Heart left ventricle (tissue), 16 donors: ENCODE data around the gene BIRC2. TPM values are rescaled to one million over a fixed set of nuclear protein-coding genes. Genes with fewer than 3 reads are reported as not detected.

Experiments
- ATAC-seq, 4 donors: fragments of 200-7000 bp; cut with Tn5 transposase; one replicate each; pipeline ENCODE4 v1.9.1; 2020 to 2022; ENCODE audit warnings: moderate library complexity in 4 of 4, mild to moderate bottlenecking in 3 of 4, moderate number of reproducible peaks in 1 of 4
- DNase-seq, 5 donors: peaks; one replicate each; pipeline ENCODE4 v3.0.0-alpha.2; 2020
- H3K27ac ChIP-seq, 12 donors: fragments of 200-600 bp; sonication (generic) in 4 of 12; one replicate each; pipeline versions ENCODE4 v1.5.0 to v1.8.0; 2016 to 2022; ENCODE audit warnings: mild to moderate bottlenecking in 2 of 12
- H3K27me3 ChIP-seq, 9 donors: fragments of 200-600 bp; sonication (generic) in 2 of 9; one replicate each; pipeline versions ENCODE4 v1.5.1 to v1.8.0; 2016 to 2022; ENCODE audit warnings: mild to moderate bottlenecking in 3 of 9
- H3K36me3 ChIP-seq, 9 donors: fragments of 200-600 bp; sonication (generic) in 2 of 9; one replicate each; pipeline versions ENCODE4 v1.5.0 to v1.8.0; 2018 to 2022; ENCODE audit warnings: mild to moderate bottlenecking in 2 of 9
- H3K4me1 ChIP-seq, 12 donors: fragments of 200-600 bp; sonication (generic) in 4 of 12; one replicate each; pipeline versions ENCODE4 v1.5.0 to v1.8.0; 2016 to 2022; ENCODE audit warnings: mild to moderate bottlenecking in 3 of 12
- H3K4me3 ChIP-seq, 12 donors: fragments of 200-600 bp; sonication (generic) in 4 of 12; one replicate each; pipeline versions ENCODE4 v1.5.0 to v1.8.0; 2017 to 2022; ENCODE audit warnings: mild to moderate bottlenecking in 9 of 12, moderate library complexity in 4 of 12
- H3K9me3 ChIP-seq, 12 donors: fragments of 200-600 bp; sonication (generic) in 4 of 12; one replicate each; pipeline versions ENCODE4 v1.5.0 to v1.8.0; 2016 to 2022; ENCODE audit warnings: mild to moderate bottlenecking in 1 of 12
- CTCF ChIP-seq, 12 donors: fragments of 200-600 bp; sonication (generic) in 4 of 12; IDR thresholded peaks; one replicate each; pipeline versions ENCODE4 v1.5.0 to v1.8.0; 2018 to 2022; ENCODE audit warnings: antibody characterized with exemption in 12 of 12, mild to moderate bottlenecking in 5 of 12
- POLR2A ChIP-seq, 2 donors: fragments of 450-650 bp; IDR thresholded peaks; one replicate each; pipeline ENCODE4 v1.6.1; 2017; ENCODE audit warnings: antibody characterized with exemption in 2 of 2, mild to moderate bottlenecking in 2 of 2, moderate library complexity in 2 of 2
- WGBS, 4 donors: extraction: QIAGEN DNeasy Blood & Tissue Kit in 2 of 4; methylation state at CpG; one replicate each; pipeline versions ENCODE4 v1.1.5 to v1.1.7; 2013 to 2018; 5-methylcytosine and 5-hydroxymethylcytosine counted together
- intact Hi-C, 10 donors: fragments of 100-400 bp; cut with DNase I; formaldehyde crosslinking; loops; one replicate each; pipeline versions ENCODE4 v1.11.1 to v1.14.2; 2022
- polyA plus RNA-seq, 2 donors: library from polyadenylated mRNA; stranded (reverse); fragments of 200-250 nt; gene quantifications; one replicate each; pipeline ENCODE4 v1.2.3, GENCODE V29; 2013
- total RNA-seq, 9 donors: library from RNA; depleted of rRNA in 2 of 9; stranded (reverse); fragments of >200 nt in 2 of 9; fragmentation: NEBNext Ultra II Directional in 3 of 9; extraction: Animal tissue kit (Norgen Biotek cat#: 25700) in 3 of 9; gene quantifications; one replicate each; pipeline versions ENCODE4 v1.1.0 to v1.2.4, GENCODE V29; 2016 to 2023
- donor health status: ischemic (EF 13 %, LVEDD 7.1; RV severe dilation, severe dysfunction).
- donor health status: healthy with polysubstance abuse.
- donor health status: DM: no; HTN: yes; CAD: no.
- donor health status: DM: no; HTN: no; CAD: no.
- donor health status: ischemic (EF 25% LVEDD 6.9; RV normal size, moderate dysfunction).
- donor health status: ischemic (EF 25% LVEDD 5.7; RV mildly dilated, moderate dysfunction).
- donor health status: healthy.
- donor health status: DM: yes; HTN: yes; CAD: no.
- donor health status: ischemic (EF 35%, LVEDD 5.7; RV mildly dilated, moderate dysfunction).
- donor health status: nonischemic (EF 11% LVEDD 7.7; RV severe dilation, severe dysfunction).
- donor health status: DM: yes; HTN: yes; CAD: no.
- donor health status: PGD.
- donor health status: ischemic (EF 29% LVEDD 5.4; RV normal size, mild dysfunction).
- donor health status: nonischemic (EF 23%, LVEDD 6.1; RV moderate dilation, normal function).

The BIRC2 gene
- total and polyA plus RNA-seq, 11 donors, result 17.9 to 39.9 (median 32.7) TPM

GRCh38 chr11:102422817-102423712 lies 76.1 kb downstream of the BIRC2 start:
- no peak overlapping the region for H3K27ac ChIP-seq
- WGBS, 4 donors, result 80 to 91% (median 88%) methylated on average over 4 of the region's 4 CpGs
- intact Hi-C loops, result no loop called here
- H3K4me1 ChIP-seq, result peaks cover 0 to 18% (median 4%) of the 10 kb centered on the region in 12 donors
- H3K36me3 ChIP-seq, result no peaks in the 10 kb centered on the region
- no peak for TF ChIP-seq CTCF (IDR thresholded peaks at IDR 0.05)
- no peak for TF ChIP-seq POLR2A (IDR thresholded peaks at IDR 0.05)
- peaks cover 0 to under 1% (median 0%) of the 10 kb centered on the region in 12 donors for H3K9me3 ChIP-seq
- H3K4me3 ChIP-seq, result no peak overlapping the region
- no peaks in the 10 kb centered on the region for H3K27me3 ChIP-seq
- DNase-seq (no peak), ATAC-seq (no peak)

- no peak for TF ChIP-seq CTCF (IDR thresholded peaks at IDR 0.05)
- no peak for TF ChIP-seq POLR2A (IDR thresholded peaks at IDR 0.05)
- H3K27me3 ChIP-seq, result no peaks in the 10 kb centered on the region
- intact Hi-C loops, result no loop called here
- H3K9me3 ChIP-seq, result no peaks in the 10 kb centered on the region
- no peaks in the 10 kb centered on the region for H3K36me3 ChIP-seq
- ATAC-seq (no peak), DNase-seq (no peak)
- H3K4me3 ChIP-seq, result no peak overlapping the region
- H3K4me1 ChIP-seq, result peaks cover 0 to 26% (median 6%) of the 10 kb centered on the region in 12 donors
- H3K27ac ChIP-seq, result no peak overlapping the region
- WGBS, 4 donors, result 92 to 95% (median 93%) methylated on average over 1 of the region's 1 CpG
Observed at GRCh38 chr11:102423936-102424335, 76.9 kb downstream of the BIRC2 start.

DNA sequence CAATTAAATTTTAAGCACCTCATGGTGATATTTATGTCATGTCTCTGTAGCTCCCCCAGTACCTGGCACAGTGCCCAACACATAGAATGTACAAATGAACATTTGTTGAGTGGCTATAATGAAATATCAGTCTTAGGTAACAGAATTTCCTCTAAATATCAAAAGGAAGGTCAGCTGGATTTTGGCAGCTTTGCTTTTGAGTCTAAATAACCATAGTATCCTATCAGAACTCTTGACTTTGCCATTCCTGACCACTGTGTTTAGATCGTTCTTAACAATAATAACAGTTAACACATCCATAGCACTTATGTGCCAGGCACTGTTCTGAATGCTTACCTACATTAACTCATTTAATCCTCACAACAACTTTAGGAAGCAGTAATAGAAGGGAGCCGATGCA lies 79.0 kb downstream of the BIRC2 start:
- WGBS, 4 donors, result 54 to 66% (median 62%) methylated on average over 2 of the region's 2 CpGs
- Histone ChIP-seq H3K36me3 (no peaks in the 10 kb centered on the region), H3K4me1 (peaks cover 0 to 47% (median 19%) of the 10 kb centered on the region in 12 donors), H3K9me3 (no peaks in the 10 kb centered on the region), H3K27ac (no peak overlapping the region), H3K27me3 (no peaks in the 10 kb centered on the region), H3K4me3 (no peak overlapping the region)
- intact Hi-C loops, result no loop called here
- ATAC-seq (no peak), DNase-seq (no peak)
- TF ChIP-seq POLR2A (IDR thresholded peaks at IDR 0.05) (no peak), CTCF (IDR thresholded peaks at IDR 0.05) (no peak)

GRCh38 chr11:102426570-102426969 lies 79.6 kb downstream of the BIRC2 start:
- no peak for ATAC-seq
- TF ChIP-seq POLR2A (IDR thresholded peaks at IDR 0.05) (no peak), CTCF (IDR thresholded peaks at IDR 0.05) (no peak)
- no peak for DNase-seq

More at GRCh38 chr11:102426570-102426969, 79.6 kb downstream of the BIRC2 start:
- Histone ChIP-seq H3K9me3 (no peaks in the 10 kb centered on the region), H3K4me1 (peaks cover 0 to 51% (median 19%) of the 10 kb centered on the region in 12 donors), H3K4me3 (no peak overlapping the region), H3K27ac (no peak overlapping the region), H3K36me3 (no peaks in the 10 kb centered on the region), H3K27me3 (no peaks in the 10 kb centered on the region)
- intact Hi-C loops, result no loop called here
